Neural crest cell (in vitro differentiated cells): ENCODE results near the gene RPL15. TPM values are rescaled to one million over a fixed set of nuclear protein-coding genes. Genes with fewer than 3 reads are reported as not detected.
A peak's percentile ranks its signal among the peaks of the same experiment; 100 is the strongest.
"Not testable (repeated sequence)": the region's sequence is repeated elsewhere in the genome, so short reads cannot be mapped to it uniquely, and the experiment has no call there.

ENCODE experiments used
- DNase-seq: peaks from one replicate; pipeline ENCODE4 v3.0.0; 2021; ENCODE audit warnings: low read depth, mixed read lengths, low spot score
- H3K27ac Mint-ChIP-seq: one replicate; pipeline ENCODE4 v1.8.0; 2021; ENCODE audit warnings: mild to moderate bottlenecking, mixed read lengths; ENCODE audit not compliant: unreplicated experiment
- H3K27me3 Mint-ChIP-seq: 2 replicates; pipeline ENCODE4 v1.8.0; 2021; ENCODE audit warnings: low read depth, mild to moderate bottlenecking, mixed read lengths
- H3K36me3 Mint-ChIP-seq: 2 replicates; pipeline ENCODE4 v1.8.0; 2021; ENCODE audit warnings: low read depth, mild to moderate bottlenecking, mixed read lengths
- H3K4me1 Mint-ChIP-seq: 2 replicates; pipeline ENCODE4 v1.8.0; 2021; ENCODE audit warnings: mixed read lengths
- H3K4me3 Mint-ChIP-seq: one replicate; pipeline ENCODE4 v1.8.0; 2021; ENCODE audit warnings: mild to moderate bottlenecking, mixed read lengths
- H3K9me3 Mint-ChIP-seq: 2 replicates; pipeline ENCODE4 v1.8.0; 2021; ENCODE audit warnings: mixed read lengths
- long read RNA-seq: library from polyadenylated mRNA; unstranded; transcript quantifications from one replicate; pipeline ENCODE4 v2.0.0, GENCODE V29; 2020
- total RNA-seq: library from RNA; stranded (reverse); gene quantifications from 2 replicates; pipeline ENCODE4 v1.2.1, GENCODE V29; 2021
- TF ChIP-seq, protein P1 (sequence below): fragments of 200-600 bp; sonication (generic); conservative IDR thresholded peaks from 2 replicates; pipeline ENCODE4 v1.5.0; 2021; ENCODE audit warnings: antibody characterized with exemption, mild to moderate bottlenecking

RPL15 gene
- 2,019 and 2,075 TPM in 2 replicates for total RNA-seq
- long read RNA-seq, transcript RPL15-208 (4 exons, 1,063 nt): minor isoform, 116 of 3,130 reads
- long read RNA-seq, transcript RPL15-202 (3 exons, 820 nt): minor isoform, 143 of 3,130 reads
- long read RNA-seq, transcript RPL15-215 (4 exons, 824 nt): minor isoform, 25 of 3,130 reads
- long read RNA-seq, transcript RPL15-201 (4 exons, 2,730 nt): major isoform, 2,773 of 3,130 reads
- long read RNA-seq, partial matches to known transcripts: 9 of 3,130 reads
- long read RNA-seq, other reads (novel, unspliced or antisense): 40 of 3,130 reads

DNA sequence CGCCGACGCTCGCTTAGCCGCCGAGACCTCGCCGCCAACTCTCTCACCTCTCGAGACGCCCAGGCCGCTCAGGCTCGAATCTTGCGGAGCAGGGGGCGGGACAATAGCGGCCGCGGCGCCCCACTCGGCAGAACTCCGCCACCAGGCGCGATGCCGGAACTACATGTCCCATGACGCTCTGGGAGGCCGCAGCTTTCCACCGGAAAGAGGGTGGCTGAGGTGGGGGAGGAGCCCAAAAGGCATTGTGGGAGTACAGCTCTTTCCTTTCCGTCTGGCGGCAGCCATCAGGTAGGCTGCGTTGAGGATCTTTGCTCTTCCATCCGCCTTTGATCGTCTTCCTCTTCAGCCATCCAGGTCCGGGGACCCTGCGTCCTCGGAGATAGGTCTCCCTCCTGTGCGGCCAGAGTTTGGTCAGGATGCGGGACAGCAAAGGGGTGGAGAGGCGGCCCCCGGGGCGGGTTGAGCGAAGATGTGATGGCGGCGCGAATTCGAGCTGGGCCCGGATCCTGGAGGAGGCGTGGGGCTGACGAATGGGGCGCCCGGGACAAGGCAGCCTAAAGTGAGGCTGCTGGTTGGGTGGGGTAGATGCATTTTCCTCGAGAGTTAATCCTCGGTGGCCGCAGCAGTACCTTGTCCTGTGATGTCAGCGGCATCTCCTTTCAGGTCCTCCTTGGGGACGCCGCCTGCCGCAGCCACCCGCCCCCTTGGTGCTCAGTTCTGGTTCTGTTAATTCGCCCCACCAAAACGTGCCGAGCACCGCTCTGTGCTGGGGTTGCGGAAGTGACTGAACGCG is at the start of gene RPL15, which contains the start of gene NKIRAS1:
RPL15 (plus strand) TSS at position 247 of the 793 bp plus-strand sequence. CDS start 728 bp downstream, outside the sequence.
NKIRAS1 (minus strand) TSS at position 105 of the 793 bp plus-strand sequence. CDS start 6,086 bp downstream, outside the sequence.
- Mint-ChIP-seq H3K4me3 (peak within 1 kb of the TSS; percentile 100), H3K27ac (peak within 1 kb of the TSS; percentile 99), H3K27me3 (peaks cover 3% of the 10 kb centered on the region), H3K9me3 (no peaks in the 10 kb centered on the region), H3K36me3 (peaks cover 44% of the 10 kb centered on the region), H3K4me1 (peaks cover 63% of the 10 kb centered on the region)
- TF ChIP-seq, protein P1, sequence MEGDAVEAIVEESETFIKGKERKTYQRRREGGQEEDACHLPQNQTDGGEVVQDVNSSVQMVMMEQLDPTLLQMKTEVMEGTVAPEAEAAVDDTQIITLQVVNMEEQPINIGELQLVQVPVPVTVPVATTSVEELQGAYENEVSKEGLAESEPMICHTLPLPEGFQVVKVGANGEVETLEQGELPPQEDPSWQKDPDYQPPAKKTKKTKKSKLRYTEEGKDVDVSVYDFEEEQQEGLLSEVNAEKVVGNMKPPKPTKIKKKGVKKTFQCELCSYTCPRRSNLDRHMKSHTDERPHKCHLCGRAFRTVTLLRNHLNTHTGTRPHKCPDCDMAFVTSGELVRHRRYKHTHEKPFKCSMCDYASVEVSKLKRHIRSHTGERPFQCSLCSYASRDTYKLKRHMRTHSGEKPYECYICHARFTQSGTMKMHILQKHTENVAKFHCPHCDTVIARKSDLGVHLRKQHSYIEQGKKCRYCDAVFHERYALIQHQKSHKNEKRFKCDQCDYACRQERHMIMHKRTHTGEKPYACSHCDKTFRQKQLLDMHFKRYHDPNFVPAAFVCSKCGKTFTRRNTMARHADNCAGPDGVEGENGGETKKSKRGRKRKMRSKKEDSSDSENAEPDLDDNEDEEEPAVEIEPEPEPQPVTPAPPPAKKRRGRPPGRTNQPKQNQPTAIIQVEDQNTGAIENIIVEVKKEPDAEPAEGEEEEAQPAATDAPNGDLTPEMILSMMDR: peak; percentile 54
- peak; percentile 94 for DNase-seq

DNA sequence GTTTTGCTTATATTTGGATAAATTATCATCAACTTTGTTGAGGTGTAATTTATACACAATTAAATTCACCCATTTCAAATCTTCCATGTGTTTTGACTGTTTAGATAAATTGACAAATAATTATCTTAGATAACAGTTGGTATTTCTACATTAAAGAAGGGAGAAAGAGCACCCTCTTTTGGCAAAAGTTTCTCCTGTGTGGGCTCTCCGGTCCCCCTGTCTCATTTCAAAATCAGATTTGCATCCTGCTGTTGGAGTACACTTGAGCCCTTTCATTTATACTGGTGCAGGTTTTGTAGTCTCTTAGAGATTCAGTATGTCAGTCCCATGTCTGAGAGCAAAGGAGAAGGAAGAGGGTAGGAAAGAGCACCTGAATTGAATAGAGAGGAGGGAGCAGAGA is 49.5 kb upstream of the RPL15 start:
- peak overlapping the region; percentile 0 for H3K27ac Mint-ChIP-seq
- H3K4me3 Mint-ChIP-seq: no peak overlapping the region
- peaks cover 61% of the 10 kb centered on the region for H3K4me1 Mint-ChIP-seq
- peaks cover 2% of the 10 kb centered on the region for H3K36me3 Mint-ChIP-seq
- TF ChIP-seq, protein P1: no peak
- H3K9me3 Mint-ChIP-seq: no peaks in the 10 kb centered on the region
- H3K27me3 Mint-ChIP-seq: no peaks in the 10 kb centered on the region
- DNase-seq: no peak

- no peaks in the 10 kb centered on the region for H3K9me3 Mint-ChIP-seq
- peaks cover 2% of the 10 kb centered on the region for H3K36me3 Mint-ChIP-seq
- TF ChIP-seq, protein P1: no peak
- H3K27ac Mint-ChIP-seq: no peak overlapping the region
- no peaks in the 10 kb centered on the region for H3K27me3 Mint-ChIP-seq
- no peak for DNase-seq
- H3K4me3 Mint-ChIP-seq: no peak overlapping the region
- H3K4me1 Mint-ChIP-seq: peaks cover 61% of the 10 kb centered on the region
Measured at GRCh38 chr3:23867838-23868237, 49.1 kb upstream of the RPL15 start.

DNA sequence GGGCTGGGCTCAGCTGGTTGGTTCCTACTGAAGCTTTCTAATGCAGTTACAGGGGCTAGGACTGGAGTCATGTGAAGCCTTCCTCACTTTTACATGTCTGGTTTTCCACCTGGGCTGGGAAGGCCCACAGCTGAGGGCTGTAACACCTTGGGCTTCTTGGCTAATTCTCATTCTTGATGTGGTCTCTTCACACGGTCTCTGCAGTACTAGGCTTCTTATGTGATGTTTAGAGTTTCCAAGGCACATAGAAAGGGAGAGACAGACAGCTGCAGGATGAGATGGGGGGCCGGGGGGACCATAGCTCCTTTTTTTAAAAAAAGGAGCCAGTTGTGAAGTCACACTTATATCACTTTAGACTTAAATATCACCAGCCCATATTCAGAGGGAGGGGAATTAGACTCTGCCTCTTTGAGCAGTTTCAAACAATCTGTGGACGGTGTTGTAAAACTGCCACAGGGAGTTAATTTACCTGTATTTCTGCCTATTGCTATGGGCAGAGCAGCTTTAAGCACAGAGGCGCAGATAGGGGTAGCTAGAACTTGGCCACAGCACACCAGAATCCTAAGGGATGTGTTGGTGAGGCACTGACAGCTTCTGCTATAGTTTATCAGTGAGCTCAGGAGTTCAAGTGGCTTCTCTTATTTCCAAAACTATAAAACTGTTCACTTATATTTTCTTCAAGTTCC is 46.8 kb upstream of the RPL15 start:
- no peak overlapping the region for H3K27ac Mint-ChIP-seq
- peaks cover 54% of the 10 kb centered on the region for H3K4me1 Mint-ChIP-seq
- no peaks in the 10 kb centered on the region for H3K9me3 Mint-ChIP-seq
- H3K36me3 Mint-ChIP-seq: no peaks in the 10 kb centered on the region
- H3K27me3 Mint-ChIP-seq: no peaks in the 10 kb centered on the region
- peak overlapping the region; percentile 5 for H3K4me3 Mint-ChIP-seq
- TF ChIP-seq, protein P1: no peak
- DNase-seq: no peak

- H3K4me3 Mint-ChIP-seq, H3K9me3 Mint-ChIP-seq, H3K27ac Mint-ChIP-seq, H3K36me3 Mint-ChIP-seq, H3K27me3 Mint-ChIP-seq, DNase-seq: not testable (repeated sequence)
- peaks cover 49% of the 10 kb centered on the region for H3K4me1 Mint-ChIP-seq
Measured at GRCh38 chr3:23870663-23871043, 46.3 kb upstream of the RPL15 start.

GRCh38 chr3:23871361-23871760 is 45.6 kb upstream of the RPL15 start:
- H3K36me3 Mint-ChIP-seq, H3K27ac Mint-ChIP-seq, H3K27me3 Mint-ChIP-seq, H3K9me3 Mint-ChIP-seq, DNase-seq, H3K4me3 Mint-ChIP-seq: not testable (repeated sequence)
- H3K4me1 Mint-ChIP-seq: peaks cover 47% of the 10 kb centered on the region
